K562 (cell line): ENCODE data around the gene GNG3. TPM values are rescaled to one million over a fixed set of nuclear protein-coding genes. Genes with fewer than 3 reads are reported as not detected.

ENCODE experiments used
- ATF1 ChIP-seq, 2 experiments: fragments of 450-650 bp in 1 of 2; IDR thresholded peaks; 2 replicates each; pipeline ENCODE4 v1.6.1; 2016; ENCODE audit warnings: missing compliant biosample characterization in 1 of 2, missing genetic modification characterization in 1 of 2
- PKNOX1 ChIP-seq: fragments of 450-650 bp; IDR thresholded peaks from 2 replicates; pipeline ENCODE4 v1.6.1; 2016
- POLR2B ChIP-seq: fragments of 450-650 bp; IDR thresholded peaks from 2 replicates; pipeline ENCODE4 v1.6.1; 2018; ENCODE audit warnings: low read depth; ENCODE audit not compliant: partially characterized antibody
- SRF ChIP-seq, 2 experiments: fragments of 250-450, 450-650 bp in 1 of 2; sonication (Bioruptor Pico) in 1 of 2; sonication (generic) in 1 of 2; formaldehyde crosslinking; IDR thresholded peaks; 2 replicates each; pipeline versions ENCODE4 v1.5.0 to v1.5.1; 2020 to 2022; ENCODE audit warnings: mild to moderate bottlenecking in 1 of 2, missing genetic modification reagents in 1 of 2
- ZMIZ1 ChIP-seq, 2 experiments: fragments of 150-350 bp in 1 of 2; IDR thresholded peaks; 2 replicates each; pipeline ENCODE4 v1.6.1; 2012 to 2016; ENCODE audit warnings: low read depth in 2 of 2, low read length in 2 of 2, mild to moderate bottlenecking in 1 of 2, moderate library complexity in 1 of 2
- polyA plus RNA-seq, 8 experiments: library from polyadenylated mRNA; depleted of rRNA in 4 of 8; stranded (reverse) in 5 of 8; unstranded in 3 of 8; fragments of >200 nt; fragmentation: Nextera tagmentation in 2 of 8; fragmentation: Illumina TruSeq in 1 of 8; extraction: Ambion mirVana in 2 of 8; extraction: Trizol in 1 of 8; gene quantifications; 2 replicates each; pipeline versions ENCODE4 v1.2.1 to v1.2.3, GENCODE V29; 2011 to 2014; ENCODE audit warnings: inconsistent platforms in 1 of 8, missing spikeins in 1 of 8
- total RNA-seq, 7 experiments: library from RNA; depleted of rRNA in 6 of 7; stranded (reverse); fragments of >200 nt in 6 of 7; fragmentation: Illumina TruSeq in 2 of 7; extraction: Trizol in 2 of 7; gene quantifications; 2 replicates each; pipeline versions ENCODE4 v1.2.1 to v1.2.3, GENCODE V29; 2011 to 2021; ENCODE audit warnings: low replicate concordance in 1 of 7
- TF ChIP-seq, protein P1 (sequence below), 2 experiments: fragments of 450-650 bp; conservative IDR thresholded peaks; 2 replicates each; pipeline ENCODE4 v1.6.1; 2017; ENCODE audit warnings: mild to moderate bottlenecking in 2 of 2, moderate library complexity in 2 of 2

The GNG3 gene
- total and polyA plus RNA-seq, 9 of the 15 experiments (the other 6 are each of a cell fraction or from before 2014, with no cell fraction given) = 0.07 TPM; not detected in 8

GRCh38 chr11:62705880-62706849 is 1.3 kb upstream of the GNG3 start (continued):
- TF ChIP-seq, protein P1, sequence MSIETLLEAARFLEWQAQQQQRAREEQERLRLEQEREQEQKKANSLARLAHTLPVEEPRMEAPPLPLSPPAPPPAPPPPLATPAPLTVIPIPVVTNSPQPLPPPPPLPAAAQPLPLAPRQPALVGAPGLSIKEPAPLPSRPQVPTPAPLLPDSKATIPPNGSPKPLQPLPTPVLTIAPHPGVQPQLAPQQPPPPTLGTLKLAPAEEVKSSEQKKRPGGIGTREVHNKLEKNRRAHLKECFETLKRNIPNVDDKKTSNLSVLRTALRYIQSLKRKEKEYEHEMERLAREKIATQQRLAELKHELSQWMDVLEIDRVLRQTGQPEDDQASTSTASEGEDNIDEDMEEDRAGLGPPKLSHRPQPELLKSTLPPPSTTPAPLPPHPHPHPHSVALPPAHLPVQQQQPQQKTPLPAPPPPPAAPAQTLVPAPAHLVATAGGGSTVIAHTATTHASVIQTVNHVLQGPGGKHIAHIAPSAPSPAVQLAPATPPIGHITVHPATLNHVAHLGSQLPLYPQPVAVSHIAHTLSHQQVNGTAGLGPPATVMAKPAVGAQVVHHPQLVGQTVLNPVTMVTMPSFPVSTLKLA (conservative IDR thresholded peaks at IDR 0.05) = peak in 1 of 2 experiments; percentile 75; a peak in 3 of 4 replicates
- TF ChIP-seq ATF1 (CRISPR knock-in tag; IDR thresholded peaks at IDR 0.05) (no peak), ATF1 (tag; IDR thresholded peaks at IDR 0.05) (peak; percentile 39; the same call in 1 of the 2 replicates), PKNOX1 (peak; percentile 27; the same call in 1 of the 2 replicates), POLR2B (peak; percentile 70), ZMIZ1 (IDR thresholded peaks at IDR 0.05; ENCODE audit: low read depth in 2 of 2, low read length in 2 of 2) (0 out of 4 replicates have a peak, but pooled peaks of 1 of the 2 experiments have one; percentile 12), SRF (CRISPR knock-in tag; IDR thresholded peaks at IDR 0.05) (peak; percentile 23 to 28; a peak in 2 of 4 replicates)
